ENCODE measurements around the gene TST. TPM values are rescaled to one million over a fixed set of nuclear protein-coding genes. Genes with fewer than 3 reads are reported as not detected.
A peak's percentile ranks its signal among the peaks of the same experiment; 100 is the strongest.

Gene TST
- total RNA-seq, 1 experiment from 2014 or later: 16.2 TPM

DNA sequence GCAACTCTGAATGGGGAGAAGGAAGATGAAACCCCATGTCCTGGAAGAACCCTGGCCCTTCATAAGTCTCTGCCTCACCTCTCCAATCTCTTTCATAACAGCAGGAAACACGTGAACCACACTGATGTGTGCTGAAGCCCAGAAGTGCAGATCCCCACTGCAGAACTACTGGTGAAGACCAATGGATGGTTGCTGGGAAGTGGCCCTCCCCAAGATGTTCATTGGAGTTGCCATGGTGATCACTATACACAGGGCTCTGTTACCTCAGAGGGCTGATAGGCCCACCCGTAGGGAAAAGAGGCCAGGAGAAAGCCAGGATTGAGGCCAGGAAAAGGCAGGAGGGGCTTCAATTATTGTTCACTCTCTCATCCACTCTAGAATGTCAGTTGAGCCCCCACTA is 11.6 kb downstream of the TST start:
- H3K4me1 Mint-ChIP-seq (ENCODE audit: insufficient read depth, unreplicated experiment): no peaks in the 10 kb centered on the region
- BruUV-seq (replicated peaks): no TSS peak
- H3K27me3 Mint-ChIP-seq (ENCODE audit: insufficient read depth, unreplicated experiment): peaks cover 34% of the 10 kb centered on the region
- intact Hi-C loops (cut with micrococcal nuclease): no loop called here
- ChIA-PET CTCF (interaction anchor here (0.5 kb wide), 1 partner anchor 217 kb away, joined by 4 read pairs; no protein-coding TSS in a partner anchor), POLR2A (no interaction called here)
- H3K9me3 Mint-ChIP-seq (ENCODE audit: unreplicated experiment): peaks cover 8% of the 10 kb centered on the region
- no peak for DNase-seq (ENCODE audit: unreplicated experiment)
- H3K27ac Mint-ChIP-seq (ENCODE audit: low read depth, unreplicated experiment): no peak overlapping the region
- no peak overlapping the region for H3K4me3 Mint-ChIP-seq (ENCODE audit: unreplicated experiment)
- TF ChIP-seq, protein P1, sequence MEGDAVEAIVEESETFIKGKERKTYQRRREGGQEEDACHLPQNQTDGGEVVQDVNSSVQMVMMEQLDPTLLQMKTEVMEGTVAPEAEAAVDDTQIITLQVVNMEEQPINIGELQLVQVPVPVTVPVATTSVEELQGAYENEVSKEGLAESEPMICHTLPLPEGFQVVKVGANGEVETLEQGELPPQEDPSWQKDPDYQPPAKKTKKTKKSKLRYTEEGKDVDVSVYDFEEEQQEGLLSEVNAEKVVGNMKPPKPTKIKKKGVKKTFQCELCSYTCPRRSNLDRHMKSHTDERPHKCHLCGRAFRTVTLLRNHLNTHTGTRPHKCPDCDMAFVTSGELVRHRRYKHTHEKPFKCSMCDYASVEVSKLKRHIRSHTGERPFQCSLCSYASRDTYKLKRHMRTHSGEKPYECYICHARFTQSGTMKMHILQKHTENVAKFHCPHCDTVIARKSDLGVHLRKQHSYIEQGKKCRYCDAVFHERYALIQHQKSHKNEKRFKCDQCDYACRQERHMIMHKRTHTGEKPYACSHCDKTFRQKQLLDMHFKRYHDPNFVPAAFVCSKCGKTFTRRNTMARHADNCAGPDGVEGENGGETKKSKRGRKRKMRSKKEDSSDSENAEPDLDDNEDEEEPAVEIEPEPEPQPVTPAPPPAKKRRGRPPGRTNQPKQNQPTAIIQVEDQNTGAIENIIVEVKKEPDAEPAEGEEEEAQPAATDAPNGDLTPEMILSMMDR (IDR thresholded peaks at IDR 0.05; ENCODE audit: unreplicated experiment): no peak
- H3K36me3 Mint-ChIP-seq (ENCODE audit: insufficient read depth, unreplicated experiment): peaks cover 4% of the 10 kb centered on the region

DNA sequence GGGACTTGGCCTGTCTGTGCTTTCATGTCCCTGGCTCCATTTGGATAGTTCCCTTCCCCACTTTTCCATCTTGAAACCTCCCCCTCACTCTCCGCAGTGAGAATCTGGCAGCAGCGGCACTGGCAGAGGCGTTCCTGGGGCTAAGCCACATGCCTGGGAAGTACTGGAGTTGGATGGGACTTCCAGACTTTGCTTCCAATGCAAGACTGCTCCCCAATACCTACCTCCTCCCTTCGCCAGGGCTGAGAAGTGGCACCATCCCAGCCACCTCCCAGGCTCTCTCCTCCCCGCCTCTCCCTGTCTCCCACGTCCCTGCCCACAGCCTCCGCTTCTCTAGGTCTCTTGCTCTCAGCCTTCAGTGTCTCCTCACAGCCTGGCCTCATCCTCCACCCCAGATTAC is 16.6 kb downstream of the TST start:
- peaks cover 8% of the 10 kb centered on the region for H3K9me3 Mint-ChIP-seq (ENCODE audit: unreplicated experiment)
- peaks cover 12% of the 10 kb centered on the region for H3K4me1 Mint-ChIP-seq (ENCODE audit: insufficient read depth, unreplicated experiment)
- intact Hi-C loops (cut with micrococcal nuclease): no loop called here
- ChIA-PET CTCF (interaction anchor here (0.6 to 0.9 kb wide), 2 partner anchors 29 to 176 kb away, joined by 3 read pairs; no protein-coding TSS in a partner anchor), POLR2A (no interaction called here)
- H3K27ac Mint-ChIP-seq (ENCODE audit: low read depth, unreplicated experiment): no peak overlapping the region
- H3K36me3 Mint-ChIP-seq (ENCODE audit: insufficient read depth, unreplicated experiment): no peaks in the 10 kb centered on the region
- H3K4me3 Mint-ChIP-seq (ENCODE audit: unreplicated experiment): no peak overlapping the region
- no TSS peak for BruUV-seq (replicated peaks)
- H3K27me3 Mint-ChIP-seq (ENCODE audit: insufficient read depth, unreplicated experiment): peaks cover 25% of the 10 kb centered on the region
- DNase-seq (ENCODE audit: unreplicated experiment): no peak
- TF ChIP-seq, protein P1 (IDR thresholded peaks at IDR 0.05; ENCODE audit: unreplicated experiment): no peak

DNA sequence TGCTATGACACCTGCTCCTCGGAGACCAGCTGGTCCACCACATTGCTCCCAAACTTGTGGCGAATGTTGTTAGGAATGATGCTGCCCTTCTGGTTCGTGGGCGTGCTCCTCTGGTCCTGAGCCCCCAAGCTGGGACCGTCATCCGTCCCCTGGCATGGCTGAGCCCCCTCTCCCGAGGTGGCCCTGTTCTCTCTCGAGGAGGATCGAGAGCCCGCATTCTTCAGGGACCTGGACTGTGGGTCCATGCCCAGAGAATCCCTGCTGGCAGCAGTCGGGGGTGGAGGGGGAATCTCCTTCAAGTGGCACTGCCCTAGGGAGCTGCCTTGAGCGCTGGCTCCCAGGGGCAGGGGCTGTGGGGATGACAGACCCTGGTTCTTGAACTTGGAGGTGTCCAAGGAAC is 17.4 kb downstream of the TST start:
- no peak overlapping the region for H3K4me3 Mint-ChIP-seq (ENCODE audit: unreplicated experiment)
- no TSS peak for BruUV-seq (replicated peaks)
- peaks cover 17% of the 10 kb centered on the region for H3K27me3 Mint-ChIP-seq (ENCODE audit: insufficient read depth, unreplicated experiment)
- DNase-seq (ENCODE audit: unreplicated experiment): no peak
- ChIA-PET CTCF (interaction anchor here (0.8 to 0.9 kb wide), 2 partner anchors 177 to 219 kb away, joined by 3 read pairs; no protein-coding TSS in a partner anchor), POLR2A (no interaction called here)
- H3K4me1 Mint-ChIP-seq (ENCODE audit: insufficient read depth, unreplicated experiment): peaks cover 12% of the 10 kb centered on the region
- intact Hi-C loops (cut with micrococcal nuclease): no loop called here
- no peaks in the 10 kb centered on the region for H3K36me3 Mint-ChIP-seq (ENCODE audit: insufficient read depth, unreplicated experiment)
- H3K9me3 Mint-ChIP-seq (ENCODE audit: unreplicated experiment): peaks cover 8% of the 10 kb centered on the region
- no peak overlapping the region for H3K27ac Mint-ChIP-seq (ENCODE audit: low read depth, unreplicated experiment)
- TF ChIP-seq, protein P1 (IDR thresholded peaks at IDR 0.05; ENCODE audit: unreplicated experiment): no peak

DNA sequence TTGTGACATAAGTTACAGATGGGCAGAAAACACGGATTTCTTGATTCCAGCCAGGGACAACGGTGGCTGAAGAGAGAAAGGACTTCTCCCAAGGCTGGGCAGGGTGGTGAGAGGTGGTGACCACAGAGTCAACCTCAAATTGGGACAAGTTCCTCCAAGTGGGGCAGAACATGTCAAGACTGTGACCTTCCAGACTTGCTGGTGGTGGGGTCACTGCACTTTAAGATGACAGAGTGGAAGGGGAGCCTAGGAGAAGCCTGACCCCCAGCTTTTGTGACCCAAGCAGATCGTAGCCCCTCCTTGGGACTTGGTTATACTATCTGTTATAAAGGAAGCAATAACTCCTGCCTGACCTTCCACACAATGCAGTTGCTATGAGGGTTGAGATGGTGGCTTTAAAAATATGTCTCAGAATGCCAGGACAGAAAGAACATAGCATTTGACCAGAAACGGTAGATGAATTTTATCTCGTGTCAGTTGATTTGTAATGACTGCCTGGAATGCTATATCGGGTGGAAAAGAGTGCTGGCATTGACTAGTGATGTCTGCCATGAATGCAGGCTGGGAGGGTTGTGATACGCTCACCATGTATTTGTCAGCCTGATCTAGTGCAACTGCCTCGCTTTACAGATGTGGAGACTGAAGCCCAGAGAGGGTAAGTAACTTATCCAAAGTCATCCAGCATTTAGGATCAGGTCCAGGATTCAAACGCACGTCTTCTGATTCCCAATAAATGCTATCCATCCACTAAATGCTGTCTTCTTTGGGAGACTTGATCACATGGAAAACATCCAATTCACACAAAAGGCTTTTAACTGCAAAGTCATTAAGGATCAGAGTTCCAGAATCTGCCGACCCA is 18.3 kb downstream of the TST start:
- intact Hi-C loops (cut with micrococcal nuclease): no loop called here
- peaks cover 12% of the 10 kb centered on the region for H3K4me1 Mint-ChIP-seq (ENCODE audit: insufficient read depth, unreplicated experiment)
- H3K27me3 Mint-ChIP-seq (ENCODE audit: insufficient read depth, unreplicated experiment): peaks cover 7% of the 10 kb centered on the region
- POLR2A ChIA-PET: interaction anchor here (0.8 kb wide), 1 partner anchor 16 kb away, joined by 3 read pairs; no protein-coding TSS in a partner anchor
- peaks cover 5% of the 10 kb centered on the region for H3K9me3 Mint-ChIP-seq (ENCODE audit: unreplicated experiment)
- H3K27ac Mint-ChIP-seq (ENCODE audit: low read depth, unreplicated experiment): peak overlapping the region; percentile 79
- H3K4me3 Mint-ChIP-seq (ENCODE audit: unreplicated experiment): no peak overlapping the region
- CTCF ChIA-PET: no interaction called here
- TF ChIP-seq, protein P1 (IDR thresholded peaks at IDR 0.05; ENCODE audit: unreplicated experiment): no peak
- H3K36me3 Mint-ChIP-seq (ENCODE audit: insufficient read depth, unreplicated experiment): no peaks in the 10 kb centered on the region
- no TSS peak for BruUV-seq (replicated peaks)
- no peak for DNase-seq (ENCODE audit: unreplicated experiment)

Measured in MCF 10A (cell line).